Neural cell (in vitro differentiated cells): Measurements from ENCODE around the gene RAB3GAP2. TPM values are rescaled to one million over a fixed set of nuclear protein-coding genes. Genes with fewer than 3 reads are reported as not detected.

Source experiments
- H2AFZ ChIP-seq: fragments of 200-600, 300-800 bp; sonication (generic), shearing (Covaris generic); 2 replicates; pipeline ENCODE4 v1.6.0; 2014; ENCODE audit warnings: low read depth, mild to moderate bottlenecking, antibody characterized with exemption, low read length, moderate library complexity
- H3F3A ChIP-seq: fragments of 200-600 bp; shearing (Covaris generic); 2 replicates; pipeline ENCODE4 v1.6.1; 2016; ENCODE audit warnings: mild to moderate bottlenecking, moderate library complexity, mixed read lengths, antibody characterized with exemption, low read length; ENCODE audit not compliant: insufficient read depth, poor library complexity, severe bottlenecking
- H3K27ac ChIP-seq: fragments of 200-600, 300-800 bp; sonication (generic), shearing (Covaris generic); 2 replicates; pipeline ENCODE4 v1.5.1; 2014; ENCODE audit warnings: mild to moderate bottlenecking, low read length, moderate library complexity
- H3K27me3 ChIP-seq: fragments of 300-800, 200-600 bp; sonication (generic), shearing (Covaris generic); 2 replicates; pipeline ENCODE4 v1.6.0; 2014; ENCODE audit warnings: mild to moderate bottlenecking, low read depth, low read length, moderate library complexity; ENCODE audit not compliant: insufficient read depth
- H3K36me3 ChIP-seq: fragments of 300-800, 200-600 bp; sonication (generic), shearing (Covaris generic); 2 replicates; pipeline ENCODE4 v1.5.1; 2014; ENCODE audit warnings: mild to moderate bottlenecking, antibody characterized with exemption, low read length, moderate library complexity; ENCODE audit not compliant: insufficient read depth
- H3K4me2 ChIP-seq: fragments of 300-800, 200-600 bp; sonication (generic), shearing (Covaris generic); 2 replicates; pipeline ENCODE4 v1.6.0; 2014; ENCODE audit warnings: mild to moderate bottlenecking, low read length
- H3K4me3 ChIP-seq: fragments of 300-800, 200-600 bp; sonication (generic), shearing (Covaris generic); 2 replicates; pipeline ENCODE4 v1.5.1; 2014; ENCODE audit warnings: mild to moderate bottlenecking, low read length, moderate library complexity
- H3K79me2 ChIP-seq: fragments of 200-600 bp; shearing (Covaris generic); replicated peaks from 2 replicates; pipeline ENCODE4 v1.6.0; 2014; ENCODE audit warnings: mild to moderate bottlenecking, low read length, moderate library complexity; ENCODE audit not compliant: insufficient read depth
- H3K9ac ChIP-seq: fragments of 300-800, 200-600 bp; sonication (generic), shearing (Covaris generic); 2 replicates; pipeline ENCODE4 v1.6.1; 2016; ENCODE audit warnings: mild to moderate bottlenecking, low read length, mixed read lengths
- H3K9me2 ChIP-seq: fragments of 200-600 bp; shearing (Covaris generic); 2 replicates; pipeline ENCODE4 v1.6.1; 2016; ENCODE audit warnings: mild to moderate bottlenecking, low read length, mixed read lengths; ENCODE audit not compliant: insufficient read depth
- H3K9me3 ChIP-seq: fragments of 200-600, 300-800 bp; sonication (generic), shearing (Covaris generic); 2 replicates; pipeline ENCODE4 v1.6.1; 2016; ENCODE audit warnings: mild to moderate bottlenecking, mixed run types, low read length, moderate library complexity, mixed read lengths
- H4K20me1 ChIP-seq: fragments of 200-600 bp; shearing (Covaris generic); 2 replicates; pipeline ENCODE4 v1.6.1; 2016; ENCODE audit warnings: mild to moderate bottlenecking, mixed run types; ENCODE audit not compliant: insufficient read depth
- EP300 ChIP-seq: fragments of 450-650 bp; conservative IDR thresholded peaks from 2 replicates; pipeline ENCODE4 v1.6.1; 2014; ENCODE audit warnings: antibody characterized with exemption, mild to moderate bottlenecking, moderate library complexity; ENCODE audit not compliant: poor library complexity, severe bottlenecking
- EZH2 ChIP-seq: fragments of 200-600, 300-800 bp; shearing (Covaris generic), sonication (generic); IDR thresholded peaks from 2 replicates; pipeline ENCODE4 v1.6.1; 2014; ENCODE audit warnings: antibody characterized with exemption, low read length, borderline replicate concordance, mild to moderate bottlenecking; ENCODE audit not compliant: insufficient read depth, poor library complexity, severe bottlenecking
- MXI1 ChIP-seq: fragments of 450-650 bp; conservative IDR thresholded peaks from 2 replicates; pipeline ENCODE4 v1.6.1; 2014; ENCODE audit warnings: antibody characterized with exemption, mild to moderate bottlenecking; ENCODE audit not compliant: poor library complexity, severe bottlenecking
- POLR2AphosphoS5 ChIP-seq: IDR thresholded peaks from 2 replicates; pipeline ENCODE4 v1.6.1; 2012
- RAD21 ChIP-seq: fragments of 450-650 bp; conservative IDR thresholded peaks from 2 replicates; pipeline ENCODE4 v1.6.1; 2014; ENCODE audit warnings: antibody characterized with exemption, mild to moderate bottlenecking, moderate library complexity
- SMC3 ChIP-seq: fragments of 450-650 bp; conservative IDR thresholded peaks from 2 replicates; pipeline ENCODE4 v1.6.1; 2014; ENCODE audit warnings: antibody characterized with exemption, mild to moderate bottlenecking, moderate library complexity; ENCODE audit not compliant: poor library complexity
- TAF1 ChIP-seq: IDR thresholded peaks from 2 replicates; pipeline ENCODE4 v1.6.1; 2012; ENCODE audit warnings: low read depth
- polyA plus RNA-seq: library from polyadenylated mRNA; depleted of rRNA; stranded (reverse); fragments of >200 nt; gene quantifications from 2 replicates; pipeline ENCODE4 v1.2.3, GENCODE V29; 2014
- TF ChIP-seq, protein P1 (sequence below): IDR thresholded peaks from 2 replicates; pipeline ENCODE4 v1.6.1; 2012; ENCODE audit warnings: borderline replicate concordance
- TF ChIP-seq, protein P2 (sequence below): fragments of 450-650 bp; IDR thresholded peaks from 2 replicates; pipeline ENCODE4 v1.5.1; 2014; ENCODE audit warnings: antibody characterized with exemption, mild to moderate bottlenecking, moderate library complexity; ENCODE audit not compliant: poor library complexity, severe bottlenecking

The RAB3GAP2 gene
- polyA plus RNA-seq, 1 donor from 2014 or later = 39.9 TPM

- H3F3A ChIP-seq = no peaks in the 10 kb centered on the region
- no peak overlapping the region for H3K9ac ChIP-seq
- H3K27me3 ChIP-seq = no peaks in the 10 kb centered on the region
- no peaks in the 10 kb centered on the region for H3K9me3 ChIP-seq
- H3K36me3 ChIP-seq = no peaks in the 10 kb centered on the region
- peaks cover 3% of the 10 kb centered on the region for H3K79me2 ChIP-seq
- H3K4me2 ChIP-seq = no peak overlapping the region
- no peak overlapping the region for H3K4me3 ChIP-seq
- no peaks in the 10 kb centered on the region for H4K20me1 ChIP-seq
- H3K9me2 ChIP-seq = no peaks in the 10 kb centered on the region
- H3K27ac ChIP-seq = no peak overlapping the region
- no peak overlapping the region for H2AFZ ChIP-seq
- TF ChIP-seq EZH2 = no peak
- no peak for TF ChIP-seq RAD21
- no peak for TF ChIP-seq EP300
- TF ChIP-seq MXI1 = no peak
- no peak for TF ChIP-seq POLR2AphosphoS5
- no peak for TF ChIP-seq SMC3
- TF ChIP-seq, protein P1, sequence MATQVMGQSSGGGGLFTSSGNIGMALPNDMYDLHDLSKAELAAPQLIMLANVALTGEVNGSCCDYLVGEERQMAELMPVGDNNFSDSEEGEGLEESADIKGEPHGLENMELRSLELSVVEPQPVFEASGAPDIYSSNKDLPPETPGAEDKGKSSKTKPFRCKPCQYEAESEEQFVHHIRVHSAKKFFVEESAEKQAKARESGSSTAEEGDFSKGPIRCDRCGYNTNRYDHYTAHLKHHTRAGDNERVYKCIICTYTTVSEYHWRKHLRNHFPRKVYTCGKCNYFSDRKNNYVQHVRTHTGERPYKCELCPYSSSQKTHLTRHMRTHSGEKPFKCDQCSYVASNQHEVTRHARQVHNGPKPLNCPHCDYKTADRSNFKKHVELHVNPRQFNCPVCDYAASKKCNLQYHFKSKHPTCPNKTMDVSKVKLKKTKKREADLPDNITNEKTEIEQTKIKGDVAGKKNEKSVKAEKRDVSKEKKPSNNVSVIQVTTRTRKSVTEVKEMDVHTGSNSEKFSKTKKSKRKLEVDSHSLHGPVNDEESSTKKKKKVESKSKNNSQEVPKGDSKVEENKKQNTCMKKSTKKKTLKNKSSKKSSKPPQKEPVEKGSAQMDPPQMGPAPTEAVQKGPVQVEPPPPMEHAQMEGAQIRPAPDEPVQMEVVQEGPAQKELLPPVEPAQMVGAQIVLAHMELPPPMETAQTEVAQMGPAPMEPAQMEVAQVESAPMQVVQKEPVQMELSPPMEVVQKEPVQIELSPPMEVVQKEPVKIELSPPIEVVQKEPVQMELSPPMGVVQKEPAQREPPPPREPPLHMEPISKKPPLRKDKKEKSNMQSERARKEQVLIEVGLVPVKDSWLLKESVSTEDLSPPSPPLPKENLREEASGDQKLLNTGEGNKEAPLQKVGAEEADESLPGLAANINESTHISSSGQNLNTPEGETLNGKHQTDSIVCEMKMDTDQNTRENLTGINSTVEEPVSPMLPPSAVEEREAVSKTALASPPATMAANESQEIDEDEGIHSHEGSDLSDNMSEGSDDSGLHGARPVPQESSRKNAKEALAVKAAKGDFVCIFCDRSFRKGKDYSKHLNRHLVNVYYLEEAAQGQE = no peak
- TF ChIP-seq, protein P2, sequence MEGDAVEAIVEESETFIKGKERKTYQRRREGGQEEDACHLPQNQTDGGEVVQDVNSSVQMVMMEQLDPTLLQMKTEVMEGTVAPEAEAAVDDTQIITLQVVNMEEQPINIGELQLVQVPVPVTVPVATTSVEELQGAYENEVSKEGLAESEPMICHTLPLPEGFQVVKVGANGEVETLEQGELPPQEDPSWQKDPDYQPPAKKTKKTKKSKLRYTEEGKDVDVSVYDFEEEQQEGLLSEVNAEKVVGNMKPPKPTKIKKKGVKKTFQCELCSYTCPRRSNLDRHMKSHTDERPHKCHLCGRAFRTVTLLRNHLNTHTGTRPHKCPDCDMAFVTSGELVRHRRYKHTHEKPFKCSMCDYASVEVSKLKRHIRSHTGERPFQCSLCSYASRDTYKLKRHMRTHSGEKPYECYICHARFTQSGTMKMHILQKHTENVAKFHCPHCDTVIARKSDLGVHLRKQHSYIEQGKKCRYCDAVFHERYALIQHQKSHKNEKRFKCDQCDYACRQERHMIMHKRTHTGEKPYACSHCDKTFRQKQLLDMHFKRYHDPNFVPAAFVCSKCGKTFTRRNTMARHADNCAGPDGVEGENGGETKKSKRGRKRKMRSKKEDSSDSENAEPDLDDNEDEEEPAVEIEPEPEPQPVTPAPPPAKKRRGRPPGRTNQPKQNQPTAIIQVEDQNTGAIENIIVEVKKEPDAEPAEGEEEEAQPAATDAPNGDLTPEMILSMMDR = no peak
- TF ChIP-seq TAF1 = no peak
Observed at GRCh38 chr1:220229771-220230170, 42.5 kb downstream of the RAB3GAP2 start.

DNA sequence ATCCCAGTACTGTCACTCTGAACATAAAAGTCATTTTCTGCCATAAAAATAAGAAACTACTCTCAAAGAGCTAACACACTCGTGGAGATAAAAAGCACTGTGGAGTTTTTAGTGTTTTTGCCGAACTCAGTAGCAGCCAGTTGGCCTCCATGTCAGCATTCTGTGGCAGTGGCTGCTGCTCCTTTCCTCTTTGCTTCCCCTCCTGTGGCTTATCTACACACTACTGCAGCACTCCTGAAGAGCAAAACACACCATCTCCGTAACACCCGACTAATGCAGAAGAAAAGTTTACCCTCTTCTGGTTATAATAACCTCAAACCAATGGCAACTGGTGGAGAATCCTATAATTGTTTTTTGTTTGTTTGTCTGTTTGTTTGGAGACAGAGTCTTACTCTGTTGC, 44.9 kb downstream of the RAB3GAP2 start:
- H3K79me2 ChIP-seq = peaks cover 5% of the 10 kb centered on the region
- H4K20me1 ChIP-seq = no peaks in the 10 kb centered on the region

More for the DNA sequence above, 44.9 kb downstream of the RAB3GAP2 start:
- no peak overlapping the region for H3K4me2 ChIP-seq
- H3K27me3 ChIP-seq = no peaks in the 10 kb centered on the region
- H3K9ac ChIP-seq = no peak overlapping the region
- no peaks in the 10 kb centered on the region for H3K9me3 ChIP-seq
- H3F3A ChIP-seq = no peaks in the 10 kb centered on the region
- no peaks in the 10 kb centered on the region for H3K36me3 ChIP-seq
- H2AFZ ChIP-seq = no peak overlapping the region
- no peaks in the 10 kb centered on the region for H3K9me2 ChIP-seq
- no peak overlapping the region for H3K27ac ChIP-seq
- no peak overlapping the region for H3K4me3 ChIP-seq
- no peak for TF ChIP-seq SMC3
- TF ChIP-seq, protein P2 = no peak
- no peak for TF ChIP-seq RAD21
- no peak for TF ChIP-seq EZH2
- TF ChIP-seq TAF1 = no peak
- TF ChIP-seq, protein P1 = no peak
- TF ChIP-seq MXI1 = no peak
